Measurements from ENCODE around the gene RXRA. TPM values are rescaled to one million over a fixed set of nuclear protein-coding genes. Genes with fewer than 3 reads are reported as not detected.

Gene RXRA
- total RNA-seq, 1 experiment from 2014 or later, result 19.1 TPM

DNA sequence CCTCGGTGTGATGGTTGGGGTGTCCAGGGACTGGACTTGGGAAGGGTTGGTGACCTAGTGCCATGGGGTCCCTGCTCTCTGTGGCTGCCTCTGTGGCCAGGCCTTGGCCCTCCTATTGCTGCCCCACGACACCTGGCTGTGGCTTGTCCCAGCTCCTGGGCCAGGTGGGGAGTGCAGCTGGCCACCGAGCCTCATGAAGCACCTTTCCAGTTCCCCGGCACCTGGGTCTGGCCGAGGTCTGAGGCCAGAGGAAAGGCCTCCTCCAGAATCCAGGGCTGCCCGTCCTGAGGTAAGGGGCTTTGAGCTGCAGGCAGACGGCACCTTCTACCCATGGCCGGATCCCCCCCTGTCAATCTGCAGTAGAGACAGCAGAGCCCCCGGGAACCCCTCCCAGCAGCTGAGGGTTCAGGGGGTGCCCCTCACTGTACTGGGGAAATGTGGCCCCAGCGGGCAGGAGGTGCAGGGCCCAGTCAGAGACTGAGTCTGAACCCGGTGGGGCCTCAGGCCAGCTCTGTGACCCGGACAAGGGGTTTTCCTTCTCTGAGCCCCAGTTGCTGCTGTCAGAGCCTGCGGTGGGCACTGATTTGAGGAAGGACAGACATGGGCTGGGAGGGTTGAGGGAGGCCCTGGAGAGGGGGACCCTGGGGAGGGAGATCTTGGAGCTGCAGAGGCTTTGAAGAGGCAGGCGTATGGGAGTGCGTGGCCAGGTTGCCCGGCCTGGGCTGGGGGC lies 54.5 kb downstream of the RXRA start:
- no peak for DNase-seq (ENCODE audit: low read depth)

DNA sequence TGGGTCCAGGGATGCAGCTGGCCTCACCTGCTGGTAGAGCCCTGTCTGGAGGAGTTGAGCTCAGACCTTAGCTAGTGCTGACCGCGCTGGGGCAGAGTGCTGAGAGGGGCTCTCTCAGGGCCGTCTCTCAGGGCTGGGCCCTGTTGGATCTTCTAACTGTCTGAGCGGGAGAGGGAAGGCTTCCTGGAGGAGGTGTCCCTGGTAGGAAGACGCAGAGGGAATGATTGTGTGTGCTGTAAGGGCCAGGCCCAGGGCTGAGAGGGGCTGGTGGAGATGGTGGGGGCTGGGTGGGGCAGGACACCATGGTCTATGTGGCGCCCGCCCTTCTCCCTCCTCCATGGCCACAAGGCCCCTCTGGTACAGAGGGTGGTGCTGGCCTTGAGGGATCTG lies 55.0 kb downstream of the RXRA start:
- no peak for DNase-seq (ENCODE audit: low read depth)

DNA sequence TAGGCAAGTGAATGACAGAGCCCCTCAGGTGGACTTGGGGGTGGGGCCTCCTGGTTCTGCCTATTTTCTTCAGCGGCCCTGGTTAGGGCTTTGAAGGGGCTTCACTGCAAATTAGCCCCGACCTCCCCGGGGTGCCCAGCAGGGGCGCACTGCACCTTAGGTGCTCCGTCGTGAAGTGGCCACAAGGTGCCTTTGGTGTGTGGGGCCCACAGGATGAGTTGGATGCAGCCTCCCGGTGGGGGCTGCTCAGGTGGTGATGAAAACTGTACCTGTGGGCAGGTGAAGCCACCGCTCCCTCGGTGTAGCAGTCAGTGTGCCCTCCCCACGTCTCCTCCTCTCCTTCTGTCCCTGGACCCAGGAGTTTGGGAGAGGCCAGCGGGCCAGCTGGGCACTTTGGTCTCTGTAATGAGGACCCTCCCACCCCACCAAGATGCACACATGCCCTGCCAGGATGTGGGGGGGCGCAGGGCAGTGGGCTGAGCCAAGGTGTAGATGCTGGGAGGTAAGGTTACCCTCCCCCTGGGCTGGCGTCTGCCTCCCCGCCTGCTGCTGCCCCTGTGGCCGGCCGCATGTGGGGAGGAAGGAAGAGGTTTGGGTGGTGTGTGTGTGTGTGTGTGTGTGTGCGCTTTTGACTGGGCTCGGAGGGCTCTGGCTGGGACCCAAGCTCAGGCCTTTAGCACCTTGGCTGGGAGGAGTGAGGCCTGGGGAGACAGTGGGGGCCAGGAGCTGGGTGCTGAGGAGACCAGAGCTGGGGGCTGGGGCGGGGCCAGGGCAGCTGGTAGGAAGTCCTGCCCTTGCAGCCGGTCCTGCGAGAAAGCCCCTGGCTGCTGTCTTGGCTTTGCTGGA lies 55.6 kb downstream of the RXRA start:
- no peak for DNase-seq (ENCODE audit: low read depth)

DNA sequence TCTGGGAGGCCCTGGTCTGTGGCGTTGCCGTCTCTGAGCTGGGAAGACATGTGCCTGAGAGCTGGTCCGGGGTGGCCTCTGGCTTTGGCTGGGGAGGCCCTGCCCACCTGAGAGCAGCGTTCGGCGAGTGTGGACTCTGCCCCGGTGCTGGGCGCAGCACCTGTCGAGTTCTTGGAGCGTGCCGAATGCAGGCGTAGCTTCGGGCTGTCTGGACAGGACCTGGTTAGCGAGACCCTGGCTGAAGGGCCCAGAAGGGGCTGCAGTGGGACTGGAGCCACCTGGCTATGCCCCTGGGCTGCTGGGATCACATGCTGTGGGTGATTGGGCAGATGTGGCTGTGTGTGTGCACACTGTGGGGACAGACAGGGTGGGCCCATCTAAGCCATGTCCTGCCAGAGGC lies 56.5 kb downstream of the RXRA start:
- no peak for DNase-seq (ENCODE audit: low read depth)

DNA sequence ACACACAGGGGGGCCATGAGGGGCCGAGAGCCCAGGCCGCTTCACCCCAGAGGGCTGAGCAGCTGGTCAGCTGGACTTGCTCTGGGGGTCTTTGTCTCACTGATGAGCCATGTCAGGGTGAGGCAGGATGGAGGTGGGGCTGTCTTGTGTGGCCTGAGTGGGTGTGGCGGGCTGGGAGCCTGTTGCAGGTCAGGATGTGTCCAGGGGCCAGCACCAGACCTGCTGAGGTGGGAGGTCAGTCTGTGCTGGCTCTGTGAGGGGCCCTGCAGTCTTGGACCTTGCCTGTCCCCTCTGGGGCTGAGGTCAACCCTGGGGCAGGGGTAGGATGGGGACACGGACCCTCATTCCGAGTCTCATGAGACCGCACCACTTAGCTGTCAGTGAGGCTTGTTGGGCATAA lies 56.9 kb downstream of the RXRA start:
- no peak for DNase-seq (ENCODE audit: low read depth)

DNA sequence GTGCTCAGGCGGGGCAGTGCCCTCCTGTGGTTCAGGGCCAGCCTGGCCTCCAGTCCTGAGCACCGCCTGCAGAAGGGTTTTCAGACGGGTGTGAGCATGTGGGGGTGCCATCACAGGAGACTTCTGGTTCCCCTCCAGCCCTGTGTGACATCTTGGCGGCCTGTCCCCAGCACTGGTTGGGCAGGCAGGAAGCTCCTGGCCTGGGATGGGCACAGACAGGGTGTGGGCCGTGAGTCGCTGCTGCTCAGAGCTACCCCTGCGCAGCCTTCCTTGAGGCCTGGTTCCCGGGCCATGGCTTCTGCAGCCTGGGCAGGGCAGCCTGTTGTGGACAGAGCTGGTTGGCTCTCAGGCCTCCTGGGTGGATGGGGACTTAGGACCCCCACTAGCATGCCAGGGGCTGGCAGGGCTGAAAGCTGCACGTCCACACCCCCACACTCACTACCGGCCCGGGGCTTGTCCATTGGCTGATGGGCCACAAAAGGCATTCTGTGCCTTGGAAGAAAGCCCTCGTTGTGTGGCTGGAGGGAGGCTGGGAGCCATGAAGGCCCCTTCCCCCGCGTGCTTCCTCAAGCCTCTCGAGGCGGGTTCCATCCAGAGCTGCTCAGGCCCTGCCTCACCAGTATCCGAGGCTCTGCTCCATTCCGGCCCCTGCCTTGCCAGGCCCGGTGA lies 58.7 kb downstream of the RXRA start:
- peak; percentile 39 for DNase-seq (ENCODE audit: low read depth)

DNA sequence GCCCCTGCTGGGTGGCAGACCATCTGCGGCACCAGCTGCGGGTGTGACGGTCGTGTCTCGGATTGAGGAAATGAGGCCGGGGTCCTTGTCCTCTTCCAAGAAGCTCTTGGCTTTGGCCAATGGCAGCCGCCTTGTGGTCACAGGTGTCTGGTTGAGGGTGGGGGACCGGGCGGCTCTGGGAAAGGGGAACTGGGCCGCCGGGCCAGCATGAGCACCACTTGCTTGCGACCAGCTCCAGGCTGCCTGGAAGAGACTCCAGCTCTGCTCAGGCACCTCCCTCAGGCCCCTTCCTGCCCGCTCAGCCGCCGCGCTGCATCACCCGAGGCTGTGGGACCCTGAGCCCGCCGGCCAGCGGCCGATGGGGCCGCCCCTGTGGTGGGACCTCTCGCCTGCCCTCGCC lies 59.7 kb downstream of the RXRA start:
- DNase-seq (ENCODE audit: low read depth), result no peak

DNA sequence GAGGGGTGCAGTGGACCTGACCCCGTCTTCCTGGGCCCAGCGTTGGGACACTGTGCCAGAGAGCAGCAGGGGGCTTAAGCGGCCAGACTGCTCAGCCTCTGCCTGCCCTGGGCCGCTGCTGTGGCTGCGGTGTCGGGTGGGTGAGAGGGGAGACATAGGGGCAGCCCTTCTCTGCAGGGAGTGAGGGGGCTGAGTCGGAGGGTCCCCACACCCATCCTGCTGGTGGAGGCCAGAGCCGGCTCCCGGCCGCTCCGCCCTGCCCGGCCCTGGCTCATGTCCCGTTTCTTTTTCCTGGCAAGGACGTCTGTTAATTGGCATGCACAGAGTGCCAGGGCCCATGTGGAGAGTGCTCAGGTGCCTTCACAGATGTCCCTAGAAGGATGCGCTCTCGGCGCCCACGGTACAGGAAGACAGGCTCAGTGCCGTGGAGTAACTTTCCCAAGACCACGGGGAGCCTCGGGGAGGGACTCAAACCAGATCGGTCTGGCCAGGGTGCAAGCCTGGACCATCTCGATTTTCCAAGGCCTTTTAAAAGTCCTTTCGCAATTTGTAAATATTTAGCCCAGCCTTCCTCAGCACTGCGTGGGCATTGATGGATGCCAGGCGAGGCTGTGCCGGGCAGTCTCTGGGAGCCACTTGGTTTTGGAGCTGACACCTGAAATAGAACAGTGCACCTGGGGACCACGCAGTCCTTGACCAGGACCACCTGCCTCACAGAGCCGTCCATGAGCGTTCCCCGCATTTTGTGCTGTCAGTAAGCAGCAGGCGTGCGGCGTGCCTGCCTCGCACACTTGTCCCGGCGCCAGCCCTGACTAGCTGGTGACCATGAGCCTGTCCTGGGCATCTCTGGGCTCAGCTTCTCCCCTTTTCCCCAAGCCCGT lies 60.9 kb downstream of the RXRA start:
- DNase-seq (ENCODE audit: low read depth), result no peak

DNA sequence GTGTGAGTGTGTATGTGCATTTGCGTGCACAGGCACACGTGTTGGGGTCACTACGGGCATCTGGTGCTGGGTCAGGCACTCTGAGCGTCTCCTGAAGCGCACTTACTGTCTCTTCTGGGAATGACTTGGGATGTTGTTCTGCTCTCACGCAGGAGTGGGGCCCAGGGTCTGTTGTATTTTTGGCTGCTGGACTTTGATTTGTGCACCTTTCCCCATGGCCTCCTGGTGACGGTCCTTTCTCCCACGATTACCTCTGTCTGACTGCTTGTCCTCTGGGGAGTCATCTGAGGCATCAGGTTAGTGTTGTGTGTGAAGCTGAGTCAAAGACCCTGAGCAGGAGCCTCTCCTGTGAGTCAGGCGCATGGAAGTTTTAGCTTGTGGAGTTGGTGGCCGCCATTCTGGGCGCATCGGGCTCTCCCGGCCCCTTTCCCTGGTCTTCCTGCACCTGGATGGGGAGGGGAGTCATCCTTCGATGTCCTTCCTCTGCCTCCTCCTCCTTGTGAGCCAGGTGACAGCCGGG lies 62.1 kb downstream of the RXRA start:
- DNase-seq (ENCODE audit: low read depth), result no peak

DNA sequence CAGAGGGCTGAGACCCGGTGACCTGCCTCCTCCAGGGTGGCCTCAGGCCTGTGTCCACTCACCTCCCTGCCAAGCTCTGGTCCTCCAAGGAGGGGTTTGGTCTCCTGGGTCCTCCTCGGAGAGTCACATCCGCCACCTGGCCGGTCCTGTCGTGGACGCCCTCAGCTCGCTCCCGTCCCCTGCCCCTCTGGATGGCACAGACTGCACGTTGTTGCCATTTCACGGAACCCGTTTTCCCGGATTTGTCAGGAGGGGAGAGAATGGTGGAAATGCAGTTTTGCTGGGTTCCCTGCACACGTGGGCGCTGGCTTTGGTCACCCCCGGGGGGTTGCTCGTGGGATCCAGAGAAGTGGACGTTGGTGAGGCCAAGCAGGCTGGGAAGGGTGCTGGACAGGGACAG lies 62.7 kb downstream of the RXRA start:
- DNase-seq (ENCODE audit: low read depth), result no peak

DNA sequence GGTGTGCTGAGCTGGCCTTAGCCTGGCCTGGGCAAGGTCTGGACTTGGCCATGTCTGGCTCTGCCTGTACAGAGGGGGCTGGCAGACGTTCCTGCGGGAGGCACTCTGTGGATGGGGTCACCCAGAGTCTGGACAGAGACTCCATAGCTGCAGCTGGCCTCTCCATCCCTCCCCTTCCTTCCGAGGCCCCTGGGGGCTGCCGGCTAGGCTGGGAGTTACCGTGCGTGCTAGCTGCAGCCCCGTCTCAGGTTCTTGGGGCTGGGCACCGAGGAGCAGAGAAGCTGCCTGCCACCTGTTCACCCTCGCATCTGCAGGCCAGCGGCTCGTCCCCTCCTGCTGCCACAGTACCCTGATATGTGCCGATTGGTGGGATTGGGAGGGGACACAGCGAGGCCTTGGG lies 63.4 kb downstream of the RXRA start:
- DNase-seq (ENCODE audit: low read depth), result no peak

DNA sequence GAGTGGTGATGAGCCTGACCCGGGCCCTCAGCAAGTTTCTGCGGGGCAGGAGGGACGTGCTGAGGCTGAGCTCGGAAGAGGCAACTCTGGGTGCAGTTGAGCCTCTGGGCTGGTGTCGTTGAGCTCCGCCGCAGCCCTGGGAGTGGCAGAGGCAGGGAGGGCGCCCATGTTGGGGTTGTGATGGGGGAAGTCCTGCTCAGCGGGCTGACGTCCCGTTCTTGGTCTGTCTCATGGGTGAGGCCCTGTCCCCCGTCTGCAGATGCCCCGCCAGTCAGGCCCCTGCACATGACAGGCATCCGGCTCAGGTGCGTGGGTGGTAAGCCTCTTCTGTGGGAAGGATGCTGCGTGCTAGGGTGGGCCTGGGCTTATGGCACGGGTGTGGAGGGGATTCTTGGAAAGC lies 64.3 kb downstream of the RXRA start:
- DNase-seq (ENCODE audit: low read depth), result no peak

DNA sequence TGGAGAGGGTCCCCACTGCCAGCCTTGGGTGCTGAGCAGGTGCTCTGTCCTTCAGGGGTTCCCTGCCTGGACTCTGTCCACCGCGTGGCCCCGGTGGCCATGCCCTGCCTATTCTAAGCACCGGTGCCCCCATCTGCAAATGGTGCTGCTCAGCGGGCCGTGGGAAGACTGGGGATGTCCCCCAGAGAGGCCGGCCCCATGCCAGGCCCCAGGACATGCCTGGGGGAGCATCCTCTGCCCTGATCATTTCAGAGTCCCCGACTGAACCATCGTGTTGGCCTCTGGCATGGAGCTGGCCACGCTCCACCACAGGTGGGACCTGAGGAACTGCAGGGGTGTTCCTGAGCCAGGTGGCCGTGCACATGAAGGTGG lies 64.7 kb downstream of the RXRA start:
- DNase-seq (ENCODE audit: low read depth), result no peak

DNA sequence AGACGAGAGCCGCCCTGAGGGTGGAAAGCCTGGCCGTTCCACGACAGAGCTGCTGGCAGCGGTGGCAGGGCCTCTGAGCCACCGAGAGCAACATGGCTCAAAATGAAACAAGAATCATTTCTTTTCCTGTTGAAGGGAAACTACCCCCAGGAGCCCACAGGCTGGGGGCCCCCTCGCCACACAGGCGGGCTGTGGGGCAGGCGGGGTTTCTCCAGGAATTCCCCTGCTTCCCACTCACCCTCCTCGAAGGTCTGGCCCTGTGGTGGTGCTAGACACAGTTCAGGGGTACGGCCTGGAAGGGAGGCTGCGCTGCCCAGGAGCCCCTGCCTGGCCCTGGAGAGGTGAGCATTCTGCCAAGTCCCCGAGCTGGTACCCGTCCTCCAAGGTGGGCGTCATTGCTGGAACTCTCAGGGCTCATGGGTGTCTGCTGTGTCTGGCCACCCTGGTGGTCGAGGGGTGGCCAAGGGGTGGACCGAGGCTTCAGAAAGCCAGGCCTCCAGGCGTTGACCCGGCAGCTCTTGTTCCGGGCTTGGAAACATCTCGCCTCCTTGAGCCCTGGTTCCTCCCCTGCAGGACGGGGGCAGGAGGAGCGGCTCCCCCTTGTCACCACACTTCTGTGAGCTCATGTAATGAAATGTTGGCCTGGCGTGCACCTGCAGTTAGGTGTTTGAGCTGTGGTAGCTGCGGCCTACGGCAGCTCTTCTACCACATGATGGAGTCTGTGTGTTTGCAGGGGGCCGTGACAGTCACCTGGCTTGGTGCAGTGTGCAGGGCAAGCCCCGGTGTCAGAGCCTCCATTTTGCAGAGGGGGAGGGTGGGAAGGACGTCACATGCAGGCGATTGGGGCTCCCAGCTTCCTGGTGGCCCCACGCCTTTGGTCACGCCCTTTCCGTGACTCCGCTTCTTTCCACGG lies 65.3 kb downstream of the RXRA start:
- DNase-seq (ENCODE audit: low read depth), result no peak

DNA sequence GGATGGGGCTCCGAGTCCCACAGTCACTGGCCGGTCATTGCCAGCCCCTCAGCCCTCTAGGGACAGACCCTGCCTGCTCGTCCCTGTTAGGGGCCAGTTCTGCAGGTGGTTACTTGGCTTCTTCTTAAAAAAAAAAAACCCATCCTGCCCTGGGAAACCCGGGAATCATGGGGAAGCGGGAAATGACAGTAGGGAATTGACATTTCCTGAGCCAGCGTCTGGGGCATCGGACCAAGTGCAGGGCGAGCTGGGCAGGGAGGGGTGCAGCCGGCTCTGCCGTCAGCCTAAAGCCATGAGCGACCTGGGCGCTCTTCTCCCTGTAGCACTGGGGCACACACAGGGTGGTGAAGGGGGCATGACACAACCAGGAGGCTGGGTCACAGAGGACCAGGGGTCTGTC lies 66.6 kb downstream of the RXRA start:
- no peak for DNase-seq (ENCODE audit: low read depth)

DNA sequence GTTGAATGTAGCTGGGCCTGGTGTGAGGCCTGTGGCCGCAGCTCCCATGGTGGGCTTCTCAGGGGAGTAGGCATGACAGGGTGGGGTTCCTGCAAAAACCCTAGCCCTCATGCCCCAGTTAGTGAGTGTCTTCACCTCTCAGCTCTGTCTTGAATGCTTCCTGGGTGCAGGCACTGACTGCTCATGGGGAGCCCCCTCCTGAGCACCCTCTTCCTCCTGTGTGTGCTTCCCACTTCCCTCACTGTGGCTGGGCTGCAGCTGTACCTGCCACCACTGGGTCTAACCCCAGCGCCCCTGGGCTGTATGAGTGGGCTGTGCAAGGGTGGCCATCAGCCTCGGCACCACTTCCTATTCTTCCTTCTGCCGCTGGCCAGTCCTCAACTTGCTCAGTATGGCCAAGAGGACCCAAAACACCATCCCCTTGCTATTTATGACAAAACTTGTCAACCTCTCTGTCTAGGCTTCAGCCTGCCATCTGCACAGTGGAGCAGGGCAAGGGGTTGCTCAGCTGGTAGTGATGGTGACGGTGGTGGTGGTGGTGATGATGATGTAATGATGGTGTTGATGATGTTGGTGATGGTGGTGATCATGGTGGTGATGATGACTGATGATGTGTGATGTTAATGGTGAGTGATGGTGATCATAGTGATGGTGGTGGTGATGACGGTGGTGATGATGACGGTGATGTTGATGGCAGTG lies 67.5 kb downstream of the RXRA start:
- DNase-seq (ENCODE audit: low read depth), result no peak

DNA sequence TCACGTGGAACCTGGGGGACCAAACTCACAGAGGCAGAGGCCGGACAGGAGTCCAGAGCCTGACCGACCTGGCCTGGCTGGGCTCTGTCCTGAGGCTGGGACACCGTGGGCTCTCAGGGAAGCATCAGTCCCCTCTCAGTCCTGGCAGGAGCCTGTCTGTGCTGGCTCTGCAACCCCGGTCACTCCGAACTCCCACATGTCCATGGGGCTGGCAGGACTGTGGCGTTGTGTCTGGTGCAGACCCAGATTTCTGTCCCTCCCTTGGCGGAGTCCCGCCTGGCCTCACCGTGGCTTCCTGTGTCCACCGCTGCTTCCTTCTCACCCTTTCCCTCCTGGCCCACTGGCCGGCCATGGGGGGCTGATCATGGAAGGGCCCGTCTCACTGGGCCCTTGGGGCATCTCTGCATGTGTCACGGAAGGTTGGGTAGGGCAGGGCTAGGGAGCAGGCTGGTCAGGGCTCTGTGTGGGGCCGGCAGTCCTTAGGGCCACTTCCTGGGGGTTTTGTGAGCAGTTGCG lies 68.8 kb downstream of the RXRA start:
- no peak for DNase-seq (ENCODE audit: low read depth)

DNA sequence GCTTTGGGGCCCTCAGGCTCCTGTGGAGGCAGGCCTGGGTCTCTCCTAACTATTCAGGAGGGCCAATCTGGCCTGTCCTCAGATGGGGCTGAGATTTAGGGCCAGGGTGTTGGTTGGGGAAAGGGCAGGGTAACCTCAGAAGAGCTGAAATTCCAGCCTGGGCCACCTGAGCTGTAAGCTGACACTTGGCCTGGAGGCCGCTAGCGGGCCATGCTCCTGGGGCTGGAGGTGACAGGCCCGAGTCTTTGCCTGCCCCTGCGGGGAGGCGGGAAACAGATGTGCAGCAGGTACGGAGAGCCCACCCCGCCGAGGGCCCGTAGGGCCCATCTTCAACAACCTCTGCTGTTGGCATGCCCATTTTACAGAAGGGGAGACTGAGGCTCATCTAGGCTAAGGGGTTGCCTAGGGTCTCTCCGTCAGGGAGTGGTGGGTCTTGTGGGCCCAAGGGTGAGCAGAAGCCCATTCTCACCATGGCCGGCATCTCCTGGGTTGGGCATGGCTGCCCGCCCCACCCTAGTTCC lies 69.5 kb downstream of the RXRA start:
- no peak for DNase-seq (ENCODE audit: low read depth)

DNA sequence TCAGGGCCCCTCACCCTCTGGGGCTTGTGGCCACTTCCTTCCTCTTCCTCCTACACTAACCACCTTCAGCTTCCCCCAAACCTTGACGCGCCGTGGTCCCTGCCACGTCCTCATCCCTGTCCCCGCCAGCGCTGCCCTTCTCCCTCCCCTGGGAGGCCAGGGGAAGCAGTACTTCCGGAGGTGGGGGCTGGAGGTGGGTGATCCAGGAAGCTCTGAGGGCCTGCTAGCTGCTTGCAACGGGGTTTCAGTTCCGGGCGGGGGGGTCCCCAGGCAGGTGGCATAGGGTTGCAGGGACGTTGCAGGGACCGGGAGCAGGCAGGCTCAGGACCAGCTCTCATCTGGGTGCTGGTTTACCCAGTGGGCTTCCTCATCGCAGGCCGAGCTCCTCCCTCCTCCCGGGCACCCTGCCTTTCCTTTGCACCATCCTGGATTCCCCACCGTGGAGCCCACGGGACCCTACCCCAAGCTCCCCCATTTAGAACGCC lies 70.0 kb downstream of the RXRA start:
- DNase-seq (ENCODE audit: low read depth), result no peak

All from HT1080 (cell line).